Immature natural killer cell (primary cell): Measurements from ENCODE around the gene BTBD8. TPM values are rescaled to one million over a fixed set of nuclear protein-coding genes. Genes with fewer than 3 reads are reported as not detected.
"Not testable (repeated sequence)": the region's sequence is repeated elsewhere in the genome, so short reads cannot be mapped to it uniquely, and the experiment has no call there.

Experiments used
- DNase-seq, 3 donors: peaks; one replicate each; pipeline ENCODE4 v3.0.0; 2022; ENCODE audit warnings: mixed read lengths in 1 of 3
- H3K27ac Mint-ChIP-seq, 6 donors: one replicate each; pipeline ENCODE4 v1.8.0; 2020; ENCODE audit warnings: mixed read lengths in 6 of 6, mild to moderate bottlenecking in 5 of 6, inconsistent platforms in 4 of 6, moderate library complexity in 3 of 6
- H3K27me3 Mint-ChIP-seq, 3 donors: one replicate each; pipeline ENCODE4 v1.8.0; 2020 to 2021; ENCODE audit warnings: low read depth in 3 of 3, mild to moderate bottlenecking in 3 of 3, mixed read lengths in 3 of 3, moderate library complexity in 3 of 3, inconsistent platforms in 1 of 3
- H3K36me3 Mint-ChIP-seq, 3 donors: one replicate each; pipeline ENCODE4 v1.8.0; 2020; ENCODE audit warnings: mixed read lengths in 3 of 3, inconsistent platforms in 2 of 3, mild to moderate bottlenecking in 2 of 3
- H3K4me1 Mint-ChIP-seq, 2 donors: one replicate each; pipeline ENCODE4 v1.8.0; 2020; ENCODE audit warnings: inconsistent platforms in 2 of 2, mild to moderate bottlenecking in 2 of 2, mixed read lengths in 2 of 2, moderate library complexity in 1 of 2
- H3K4me3 Mint-ChIP-seq, 5 donors: one replicate each; pipeline ENCODE4 v1.8.0; 2020; ENCODE audit warnings: mild to moderate bottlenecking in 5 of 5, mixed read lengths in 5 of 5, inconsistent platforms in 3 of 5, moderate library complexity in 3 of 5
- H3K9me3 Mint-ChIP-seq, 6 donors: one replicate each; pipeline ENCODE4 v1.8.0; 2020; ENCODE audit warnings: mild to moderate bottlenecking in 6 of 6, mixed read lengths in 6 of 6, inconsistent platforms in 4 of 6, moderate library complexity in 3 of 6
- polyA plus RNA-seq, 3 donors: library from polyadenylated mRNA; unstranded; fragments of 300-500 nt; fragmentation: Illumina TruSeq; gene quantifications; one replicate each; pipeline ENCODE4 v1.2.3, GENCODE V29; 2021

Gene BTBD8
- polyA plus RNA-seq = 1 to 10 TPM; 1.5 to 2.3 (median 1.5) TPM

DNA sequence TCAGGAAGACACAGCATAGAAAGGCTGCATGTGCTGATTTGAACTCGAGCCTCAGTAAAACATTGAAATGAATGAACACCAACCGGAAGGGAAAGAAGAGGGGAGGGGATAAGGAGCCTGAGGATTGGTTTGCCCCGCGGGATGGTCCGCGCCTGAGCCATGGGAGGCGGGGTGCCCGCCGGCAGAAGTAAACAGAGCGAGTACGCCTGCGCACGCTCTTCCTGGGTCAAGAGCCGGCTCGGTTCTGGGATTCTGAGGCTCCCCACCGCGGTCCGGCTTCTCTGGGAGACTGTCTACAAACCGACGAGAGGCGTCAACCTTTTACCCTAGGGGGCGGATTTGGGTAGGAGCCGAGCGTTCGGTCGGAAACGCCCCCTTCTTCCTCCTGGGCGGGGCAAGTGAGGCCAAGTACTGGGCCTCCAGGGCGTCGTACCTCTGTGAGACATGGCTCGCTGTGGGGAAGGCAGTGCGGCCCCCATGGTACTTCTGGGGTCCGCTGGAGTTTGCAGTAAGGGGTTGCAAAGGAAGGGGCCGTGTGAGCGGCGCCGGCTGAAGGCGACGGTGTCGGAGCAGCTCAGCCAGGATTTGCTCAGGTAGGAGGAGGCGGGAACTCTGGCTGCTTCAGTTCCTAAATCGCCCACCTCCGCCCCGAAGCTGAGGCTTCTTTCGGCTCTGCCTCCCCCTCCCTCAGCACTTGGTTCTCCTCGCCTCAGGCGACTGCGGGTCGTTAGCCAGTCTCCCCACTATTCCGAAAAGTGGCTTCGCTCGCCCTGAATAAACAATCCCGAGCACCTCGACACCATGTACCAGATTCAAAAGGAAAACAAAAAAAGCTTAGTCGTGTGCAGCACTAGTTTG is at the start of gene BTBD8:
BTBD8 (plus strand) TSS at position 218 of the 858 bp plus-strand sequence; CDS start at position 445, 227 bp downstream.
- peak within 1 kb of the TSS; percentile 80 to 96 (median 84) for H3K27ac Mint-ChIP-seq
- peak; percentile 81 to 85 (median 82) for DNase-seq
- H3K4me1 Mint-ChIP-seq = peaks cover 14 to 16% of the 10 kb centered on the region in 2 donors
- peaks cover 4 to 8% (median 6%) of the 10 kb centered on the region in 6 donors for H3K9me3 Mint-ChIP-seq
- peaks cover 0 to 1% (median 0%) of the 10 kb centered on the region in 3 donors for H3K27me3 Mint-ChIP-seq
- H3K36me3 Mint-ChIP-seq = peaks cover 6 to 13% (median 8%) of the 10 kb centered on the region in 3 donors
- H3K4me3 Mint-ChIP-seq = peak within 1 kb of the TSS; percentile 93 to 98 (median 96)

DNA sequence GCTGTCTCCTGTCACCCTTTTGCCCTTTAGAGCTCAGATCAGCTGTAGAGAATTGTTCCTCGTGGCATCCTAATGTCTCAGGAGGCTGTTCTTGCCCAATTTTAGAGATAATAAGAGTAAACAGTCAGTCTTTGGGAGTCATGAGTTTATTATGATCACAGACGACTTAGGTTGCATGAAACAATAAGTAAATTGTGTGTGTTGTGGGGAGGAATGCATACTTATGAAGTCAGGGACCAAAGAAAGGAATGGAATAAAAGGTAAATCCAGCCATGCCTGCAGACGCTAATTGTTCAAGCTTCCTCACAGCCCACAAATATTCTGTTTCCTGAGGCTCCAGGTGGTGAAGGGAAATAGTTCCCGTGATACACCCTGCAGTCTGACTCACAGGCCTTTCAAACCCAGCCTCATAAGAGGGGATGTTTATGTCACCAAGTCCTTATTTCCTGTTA is 49.5 kb upstream of the BTBD8 start:
- Mint-ChIP-seq H3K9me3 (peaks cover 0 to 4% (median 0%) of the 10 kb centered on the region in 6 donors), H3K4me3 (peak overlapping the region; percentile 77 to 91 (median 89)), H3K4me1 (peaks cover 20 to 24% of the 10 kb centered on the region in 2 donors), H3K27me3 (peaks cover 0 to 5% (median 4%) of the 10 kb centered on the region in 3 donors), H3K27ac (peak overlapping the region in 4 of 6 donors; percentile 49 to 95 (median 70)), H3K36me3 (peaks cover 0 to 13% (median 4%) of the 10 kb centered on the region in 3 donors)
- DNase-seq = peak in 1 of 3 donors; percentile 6

DNA sequence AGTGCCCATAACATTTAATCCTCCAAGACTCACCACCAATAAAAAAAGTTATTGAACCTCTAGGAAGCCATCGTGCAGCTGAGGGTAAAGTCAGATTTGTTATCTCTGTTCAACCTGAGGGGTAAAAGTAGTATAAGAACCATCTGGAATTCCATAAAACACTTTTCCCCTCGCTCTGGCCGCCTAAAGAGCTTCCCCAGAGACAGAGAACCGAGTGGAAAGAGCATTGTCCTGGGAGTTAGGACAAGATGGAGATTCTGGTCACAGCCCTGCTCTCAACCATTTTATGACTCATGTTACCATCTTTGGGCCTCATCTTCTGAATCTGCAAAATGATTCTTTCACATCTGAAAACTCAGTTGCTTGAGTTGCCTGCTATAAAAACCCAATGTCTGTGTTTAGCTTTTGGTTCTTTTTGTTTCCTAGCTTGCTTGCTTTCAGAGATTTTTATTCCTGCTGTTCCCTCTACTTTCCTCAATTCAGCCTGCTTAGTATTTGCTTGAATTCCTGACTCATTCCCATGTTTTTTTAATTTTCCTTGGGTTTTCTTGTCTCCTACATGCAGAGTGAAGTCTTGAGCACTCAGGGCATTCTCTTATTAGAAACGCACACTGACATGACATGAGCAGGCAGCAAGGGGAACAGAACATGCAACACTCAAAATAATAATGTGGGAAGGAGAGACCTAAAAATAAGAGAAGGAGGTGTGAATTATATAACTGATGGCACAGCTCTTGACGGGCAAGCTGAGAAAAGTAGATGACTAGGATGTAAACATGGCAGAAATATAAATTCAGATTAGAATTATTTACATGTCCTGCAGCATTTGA is 48.6 kb upstream of the BTBD8 start:
- Mint-ChIP-seq H3K4me1 (peaks cover 20 to 24% of the 10 kb centered on the region in 2 donors), H3K27ac (peak overlapping the region in 3 of 6 donors; percentile 34 to 95 (median 60)), H3K4me3 (peak overlapping the region in 3 of 5 donors; percentile 77 to 91 (median 89)), H3K36me3 (peaks cover 0 to 14% (median 4%) of the 10 kb centered on the region in 3 donors), H3K9me3 (peaks cover 0 to 4% (median 0%) of the 10 kb centered on the region in 6 donors), H3K27me3 (peaks cover 0 to 5% (median 4%) of the 10 kb centered on the region in 3 donors)
- no peak for DNase-seq

DNA sequence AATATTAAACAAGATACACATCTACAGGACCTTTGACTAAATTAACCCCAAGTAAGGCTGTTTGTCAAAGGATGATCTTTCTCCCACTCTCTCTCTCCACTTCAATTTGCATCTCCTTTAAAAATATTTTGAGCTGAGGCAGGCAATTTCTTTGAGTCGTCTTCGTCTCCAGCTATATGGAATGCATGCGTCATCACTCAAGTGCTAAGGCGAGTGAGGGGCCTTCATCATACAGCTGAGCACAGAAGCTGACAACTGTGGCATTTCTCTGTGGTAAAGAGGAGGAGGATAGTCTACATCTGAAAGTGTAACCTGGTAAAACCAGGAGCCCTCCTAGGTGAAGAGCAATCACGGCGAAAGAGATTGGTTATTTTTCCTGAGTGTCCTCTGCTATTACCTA is 42.7 kb upstream of the BTBD8 start:
- no peak for DNase-seq
- Mint-ChIP-seq H3K36me3 (peaks cover 0 to 13% (median 9%) of the 10 kb centered on the region in 3 donors), H3K27me3 (no peaks in the 10 kb centered on the region), H3K9me3 (peaks cover 0 to 2% (median 0%) of the 10 kb centered on the region in 6 donors), H3K4me1 (no peaks in the 10 kb centered on the region), H3K27ac (no peak overlapping the region), H3K4me3 (no peak overlapping the region)

DNA sequence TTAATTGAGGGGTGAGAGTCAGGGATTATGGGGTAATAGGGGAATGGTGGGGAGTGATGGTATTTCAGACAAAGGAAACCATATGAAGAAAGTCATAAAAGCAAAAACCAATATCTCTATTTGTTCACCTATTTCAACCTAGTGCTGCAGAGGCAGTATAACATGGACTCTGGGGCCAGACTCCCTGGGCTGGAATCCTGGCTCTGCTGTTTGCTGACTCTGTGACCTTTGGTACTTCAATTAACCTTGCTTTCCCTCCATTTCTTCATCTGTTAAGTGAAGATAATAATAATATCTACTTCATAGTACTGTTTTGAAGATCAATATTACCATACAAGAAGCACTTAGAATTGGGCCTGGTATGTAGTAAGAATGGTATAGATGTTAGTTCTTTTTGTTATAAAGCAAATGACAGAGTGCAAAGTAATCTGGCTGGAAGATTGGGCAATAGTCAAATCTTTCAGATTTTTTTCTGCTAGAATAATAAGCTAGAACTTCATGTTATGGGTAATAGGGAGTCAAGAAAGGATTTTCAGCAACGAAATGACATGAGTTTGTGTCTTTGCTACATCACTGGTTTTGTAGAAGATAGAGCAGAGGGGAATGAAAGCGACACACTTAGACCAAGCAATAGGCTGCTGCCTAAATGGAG is 41.3 kb upstream of the BTBD8 start:
- no peaks in the 10 kb centered on the region for H3K4me1 Mint-ChIP-seq
- no peaks in the 10 kb centered on the region for H3K27me3 Mint-ChIP-seq
- peaks cover 0 to 8% (median 5%) of the 10 kb centered on the region in 3 donors for H3K36me3 Mint-ChIP-seq
- no peak overlapping the region for H3K27ac Mint-ChIP-seq
- no peak overlapping the region for H3K4me3 Mint-ChIP-seq
- H3K9me3 Mint-ChIP-seq = no peaks in the 10 kb centered on the region
- DNase-seq = no peak

DNA sequence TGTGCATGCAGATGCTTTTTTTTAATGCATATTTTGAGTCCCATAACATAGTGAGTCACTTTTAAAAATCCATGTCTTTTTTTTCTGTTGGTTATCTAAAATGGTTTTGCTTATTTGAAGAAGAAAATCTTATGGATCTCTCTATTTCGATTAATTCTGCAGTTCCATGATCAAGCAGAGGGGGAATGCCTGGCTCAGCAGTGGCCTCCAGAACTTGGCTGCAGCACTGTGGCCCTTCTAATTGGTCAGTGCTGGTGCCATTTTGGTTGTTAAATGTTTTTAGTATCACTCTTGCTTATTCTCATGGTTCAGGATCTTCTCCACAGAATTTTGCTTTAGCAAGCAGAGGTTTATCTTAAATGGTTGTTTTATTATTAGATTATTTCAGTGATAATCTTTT is 39.2 kb upstream of the BTBD8 start:
- no peak overlapping the region for H3K4me3 Mint-ChIP-seq
- H3K27ac Mint-ChIP-seq = no peak overlapping the region
- no peaks in the 10 kb centered on the region for H3K4me1 Mint-ChIP-seq
- H3K9me3 Mint-ChIP-seq = no peaks in the 10 kb centered on the region
- H3K27me3 Mint-ChIP-seq = no peaks in the 10 kb centered on the region
- DNase-seq = no peak
- peaks cover 0 to 7% (median 5%) of the 10 kb centered on the region in 3 donors for H3K36me3 Mint-ChIP-seq

DNA sequence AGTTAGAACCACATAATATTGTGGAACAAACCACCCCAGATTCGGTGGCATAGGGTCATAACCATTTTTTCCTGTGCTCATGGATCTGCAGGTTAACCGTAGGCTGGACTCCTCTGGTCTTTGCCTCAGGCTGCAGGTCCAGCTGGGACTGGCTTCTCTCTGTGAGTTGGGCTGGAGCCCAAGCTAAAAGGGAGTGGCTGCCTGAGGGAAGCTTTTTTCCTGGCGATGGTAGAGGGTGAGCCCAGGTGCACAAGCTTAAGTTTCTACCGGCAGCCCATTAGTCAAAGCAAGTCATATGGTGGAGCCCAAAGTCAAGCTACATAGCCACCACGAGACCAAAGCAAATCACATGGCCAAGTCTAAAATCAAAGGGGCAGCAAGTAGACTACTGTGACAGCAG is 36.5 kb upstream of the BTBD8 start:
- peaks cover 0 to 5% (median 4%) of the 10 kb centered on the region in 3 donors for H3K36me3 Mint-ChIP-seq
- no peak overlapping the region for H3K27ac Mint-ChIP-seq
- no peaks in the 10 kb centered on the region for H3K27me3 Mint-ChIP-seq
- DNase-seq = no peak
- no peak overlapping the region for H3K4me3 Mint-ChIP-seq
- no peaks in the 10 kb centered on the region for H3K9me3 Mint-ChIP-seq
- no peaks in the 10 kb centered on the region for H3K4me1 Mint-ChIP-seq

DNA sequence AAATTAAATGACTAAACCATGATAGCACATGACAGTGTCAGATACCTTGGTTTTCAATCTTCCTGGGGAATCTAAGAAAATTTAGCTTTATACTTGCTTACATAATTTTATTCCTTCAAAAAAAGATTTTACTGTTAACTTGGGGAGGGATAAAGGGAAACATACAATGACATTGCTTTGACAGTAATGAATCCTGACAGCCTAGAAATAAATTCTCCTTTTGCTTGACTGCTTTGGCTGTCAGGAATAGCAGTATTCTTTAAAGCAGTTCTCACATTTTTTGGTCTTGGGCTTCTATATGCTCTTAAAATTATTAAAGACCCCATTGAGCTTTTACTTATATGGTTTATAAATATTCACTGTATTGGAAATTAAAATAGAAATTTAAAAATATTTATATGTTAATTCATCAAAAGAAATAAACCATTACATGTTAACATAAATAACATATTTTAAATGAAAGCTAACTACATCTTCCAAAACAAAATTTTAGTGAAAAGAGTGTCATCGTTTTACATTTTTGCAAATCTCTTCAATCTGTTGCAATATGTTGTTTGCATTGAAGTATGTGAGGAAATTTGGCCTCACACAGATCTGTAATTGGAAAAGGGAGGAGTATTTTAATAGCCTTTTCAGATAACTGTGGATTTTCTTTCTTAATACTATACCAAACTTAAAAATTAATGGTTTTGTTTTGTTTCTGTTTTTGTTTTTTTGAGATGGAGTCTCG is 34.2 kb upstream of the BTBD8 start:
- DNase-seq = no peak
- H3K36me3 Mint-ChIP-seq = peaks cover 0 to 4% (median 0%) of the 10 kb centered on the region in 3 donors
- no peak overlapping the region for H3K4me3 Mint-ChIP-seq
- H3K27ac Mint-ChIP-seq = no peak overlapping the region
- no peaks in the 10 kb centered on the region for H3K9me3 Mint-ChIP-seq
- no peaks in the 10 kb centered on the region for H3K4me1 Mint-ChIP-seq
- peaks cover 0 to 4% (median 0%) of the 10 kb centered on the region in 3 donors for H3K27me3 Mint-ChIP-seq

DNA sequence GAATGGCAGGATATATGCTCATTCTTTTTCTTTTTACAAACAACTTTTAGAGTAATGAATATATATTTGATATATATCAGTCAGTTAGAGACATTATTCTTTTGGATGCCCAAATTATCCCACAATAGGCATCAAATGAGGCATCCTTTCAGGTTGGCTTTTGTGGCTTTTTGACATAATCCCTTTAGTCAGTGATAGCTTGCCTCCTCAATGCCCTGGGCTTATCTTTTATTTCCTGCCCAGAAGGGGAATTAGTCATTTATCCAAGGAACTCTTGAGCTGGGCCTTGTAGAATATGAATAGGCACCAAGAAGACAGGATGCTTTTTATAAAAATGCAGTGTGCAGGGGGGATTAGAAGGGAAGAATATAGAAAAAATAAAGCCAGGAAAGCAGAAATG is 28.2 kb upstream of the BTBD8 start:
- DNase-seq = no peak
- no peaks in the 10 kb centered on the region for H3K4me1 Mint-ChIP-seq
- peaks cover 0 to 4% (median 0%) of the 10 kb centered on the region in 3 donors for H3K27me3 Mint-ChIP-seq
- no peak overlapping the region for H3K27ac Mint-ChIP-seq
- H3K36me3 Mint-ChIP-seq = peaks cover 0 to 10% (median 4%) of the 10 kb centered on the region in 3 donors
- H3K4me3 Mint-ChIP-seq = no peak overlapping the region
- no peaks in the 10 kb centered on the region for H3K9me3 Mint-ChIP-seq

DNA sequence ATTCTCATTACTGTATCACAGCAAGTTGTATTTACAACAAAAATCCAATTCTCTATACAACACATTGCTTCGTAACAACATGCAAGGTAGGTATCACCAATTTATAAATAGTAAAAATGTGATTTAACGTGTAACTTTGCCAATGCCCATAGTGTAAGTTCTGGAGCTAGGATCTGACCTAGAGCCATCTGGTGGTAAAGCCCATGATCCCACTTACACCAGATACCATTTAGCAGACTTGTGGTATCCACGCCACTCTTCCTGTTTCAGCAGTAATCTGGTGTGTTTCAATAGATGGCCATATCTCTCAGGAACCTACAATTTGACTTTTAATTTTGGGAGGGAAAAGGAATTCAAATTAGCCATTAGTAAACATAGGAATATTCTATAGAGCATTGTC is 15.1 kb upstream of the BTBD8 start:
- no peaks in the 10 kb centered on the region for H3K9me3 Mint-ChIP-seq
- H3K36me3 Mint-ChIP-seq = no peaks in the 10 kb centered on the region
- no peak overlapping the region for H3K4me3 Mint-ChIP-seq
- peak in 1 of 3 donors; percentile 4 for DNase-seq
- H3K27ac Mint-ChIP-seq = no peak overlapping the region
- no peaks in the 10 kb centered on the region for H3K4me1 Mint-ChIP-seq
- peaks cover 0 to 2% (median 0%) of the 10 kb centered on the region in 3 donors for H3K27me3 Mint-ChIP-seq

DNA sequence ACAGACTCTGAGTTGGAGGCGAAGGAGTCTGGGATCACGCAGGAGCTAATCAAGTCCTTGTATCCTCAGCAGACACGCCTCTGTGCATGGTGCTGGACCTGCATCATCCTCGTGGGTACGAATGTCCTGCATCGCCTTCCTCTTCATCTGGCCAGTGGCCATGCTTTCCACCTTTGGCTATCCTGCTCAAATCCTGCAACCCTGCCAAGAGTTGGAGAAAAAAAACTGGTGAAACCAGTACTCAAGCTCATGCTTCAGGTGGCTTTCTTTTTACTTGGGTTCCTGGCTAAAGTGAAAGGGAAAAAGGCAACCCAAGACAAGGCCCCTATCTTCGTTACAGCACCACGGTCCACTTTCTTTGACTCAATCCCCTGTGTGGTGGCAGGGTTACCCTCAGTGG is 13.8 kb upstream of the BTBD8 start:
- H3K4me1 Mint-ChIP-seq = no peaks in the 10 kb centered on the region
- H3K4me3 Mint-ChIP-seq = no peak overlapping the region
- peaks cover 0 to 2% (median 2%) of the 10 kb centered on the region in 3 donors for H3K27me3 Mint-ChIP-seq
- H3K36me3 Mint-ChIP-seq = no peaks in the 10 kb centered on the region
- no peak overlapping the region for H3K27ac Mint-ChIP-seq
- no peaks in the 10 kb centered on the region for H3K9me3 Mint-ChIP-seq
- DNase-seq = no peak

DNA sequence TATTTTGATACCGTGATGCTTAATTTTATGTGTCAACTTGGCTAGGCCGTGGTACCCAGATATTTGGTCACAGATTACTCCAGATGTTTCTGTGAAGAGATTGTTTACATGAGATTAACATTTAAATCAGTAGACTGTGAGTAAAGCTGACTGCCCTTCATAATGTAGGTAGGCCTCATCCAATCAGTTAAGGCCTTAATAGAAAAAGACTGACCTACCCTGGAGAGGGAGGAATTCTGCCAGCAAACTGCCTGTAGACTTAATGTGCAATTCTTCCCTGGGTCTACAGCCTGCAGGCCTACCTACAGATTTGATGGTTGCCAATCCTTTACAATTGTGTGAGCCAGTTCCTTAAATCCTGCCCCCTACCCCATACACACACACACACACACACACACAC is 9.3 kb upstream of the BTBD8 start:
- H3K4me1 Mint-ChIP-seq = no peaks in the 10 kb centered on the region
- H3K27me3 Mint-ChIP-seq = peaks cover 0 to 2% (median 0%) of the 10 kb centered on the region in 3 donors
- no peak overlapping the region for H3K4me3 Mint-ChIP-seq
- H3K36me3 Mint-ChIP-seq = no peaks in the 10 kb centered on the region
- DNase-seq = no peak
- no peak overlapping the region for H3K27ac Mint-ChIP-seq
- H3K9me3 Mint-ChIP-seq = no peaks in the 10 kb centered on the region

DNA sequence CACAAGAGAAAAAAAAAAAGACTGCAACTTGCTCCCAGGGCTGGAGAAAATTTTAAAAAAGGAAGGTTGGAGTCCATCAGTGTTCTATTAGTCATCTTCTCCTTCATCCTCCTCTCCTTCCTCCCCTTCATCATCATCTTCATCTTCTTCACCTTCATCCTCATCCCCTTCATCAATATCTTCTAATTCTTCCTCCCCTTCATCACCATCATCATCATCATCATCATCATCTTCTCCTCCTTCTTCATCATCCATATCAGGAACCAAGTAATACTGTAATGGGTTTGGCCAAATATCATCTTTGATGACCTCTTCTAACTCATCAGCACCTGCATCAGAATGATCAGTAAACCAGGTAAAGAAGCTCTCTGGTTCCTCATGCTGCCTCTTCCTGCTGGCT is 5.7 kb upstream of the BTBD8 start:
- not testable (repeated sequence) for DNase-seq, H3K27ac Mint-ChIP-seq, H3K27me3 Mint-ChIP-seq, H3K4me1 Mint-ChIP-seq, H3K4me3 Mint-ChIP-seq, H3K36me3 Mint-ChIP-seq, H3K9me3 Mint-ChIP-seq
